COLO668 (cell line): Measurements from ENCODE around the gene NKG7.

Experiments used
- DNase-seq: peaks from one replicate; lab custom pipeline; 2025; ENCODE audit not compliant: unreplicated experiment; lab: John Stamatoyannopoulos, UW

The NKG7 gene

GRCh38 chr19:51391073-51391611, 18.7 kb upstream of the NKG7 start:
- no peak for DNase-seq

DNA sequence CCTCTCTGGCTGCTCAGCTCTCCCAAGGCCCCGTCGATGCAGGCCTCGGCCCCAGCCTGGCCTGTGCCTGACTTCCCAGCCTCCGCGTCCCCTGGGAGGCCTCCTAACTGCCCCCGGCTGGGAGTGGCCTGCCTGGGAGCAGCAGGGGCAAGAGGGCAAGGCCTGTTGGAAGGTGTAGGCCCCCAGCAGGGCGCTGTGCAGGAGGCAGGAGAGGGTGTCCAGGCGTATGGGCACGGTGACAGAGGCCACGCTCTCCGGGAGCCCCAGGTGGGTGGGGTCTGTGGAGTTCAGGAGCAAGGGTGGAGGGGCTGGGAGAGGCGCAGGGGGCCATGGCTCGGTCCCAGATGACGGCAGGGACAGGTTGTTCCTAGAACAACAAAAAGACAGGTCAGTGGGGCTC, 16.7 kb upstream of the NKG7 start:
- no peak for DNase-seq

GRCh38 chr19:51387924-51388389, 15.5 kb upstream of the NKG7 start, which contains the start of gene LIM2:
TSS of gene LIM2 (minus strand) at chr19:51387974. CDS start at chr19:51387443, 531 bp downstream.
- DNase-seq: no peak

DNA sequence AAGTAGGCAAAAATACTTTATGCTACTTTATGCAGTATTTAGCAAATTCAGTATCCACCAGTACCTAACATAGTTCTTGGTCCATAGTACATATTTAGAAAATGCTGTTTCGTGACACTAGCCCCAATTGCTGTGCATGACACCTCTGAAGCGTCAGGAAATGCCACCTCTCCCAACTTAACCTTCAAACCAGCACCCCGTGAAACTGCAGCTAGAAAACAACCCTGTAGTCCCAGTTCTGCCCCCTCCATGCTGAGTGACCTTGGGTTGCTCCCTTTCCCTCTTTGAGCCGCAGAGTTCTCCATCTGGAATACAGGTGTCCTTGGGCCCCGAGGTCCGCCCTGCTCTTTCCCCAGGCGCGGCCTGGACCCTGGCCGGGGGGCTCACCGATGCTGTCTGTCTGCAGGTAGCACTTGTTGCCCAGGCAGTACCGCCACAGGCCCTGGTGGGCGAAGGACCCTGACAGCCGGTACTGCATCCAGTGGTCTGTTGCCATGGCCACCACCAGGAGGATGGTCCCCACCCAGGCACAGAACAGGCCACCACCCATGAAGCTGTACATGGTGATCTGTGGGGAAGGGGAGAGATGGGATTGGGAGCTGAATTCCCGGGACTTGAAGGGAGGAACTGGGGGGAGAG, 14.5 kb upstream of the NKG7 start:
- DNase-seq: no peak

GRCh38 chr19:51382004-51382403, 9.6 kb upstream of the NKG7 start:
- DNase-seq: no peak

- no peak for DNase-seq
These were observed 7.9 kb upstream of the NKG7 start for GRCh38 chr19:51380379-51380778.

DNA sequence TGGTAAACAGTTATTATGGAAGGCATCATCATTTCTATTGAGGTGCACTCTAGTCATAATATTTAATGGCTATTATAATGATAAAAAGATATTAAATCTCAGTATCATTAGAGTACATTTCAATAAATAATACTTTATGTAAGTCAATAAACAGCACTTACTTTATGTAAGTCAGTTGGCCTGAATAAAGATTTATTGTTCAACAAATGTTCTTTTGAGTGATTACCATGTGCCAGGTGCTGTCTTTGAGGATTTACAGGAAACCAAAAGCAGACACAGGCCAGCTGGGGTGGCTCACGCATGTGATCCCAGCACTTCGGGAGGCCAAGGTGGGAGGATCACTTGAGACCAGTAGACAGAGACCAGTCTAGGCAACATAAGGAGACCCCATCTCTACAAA, 5.0 kb upstream of the NKG7 start:
- DNase-seq: no peak

- DNase-seq: no peak
These were observed 3.2 kb upstream of the NKG7 start for GRCh38 chr19:51375504-51376221.

GRCh38 chr19:51372021-51372648, 319 bp downstream of the NKG7 start:
- DNase-seq: no peak

DNA sequence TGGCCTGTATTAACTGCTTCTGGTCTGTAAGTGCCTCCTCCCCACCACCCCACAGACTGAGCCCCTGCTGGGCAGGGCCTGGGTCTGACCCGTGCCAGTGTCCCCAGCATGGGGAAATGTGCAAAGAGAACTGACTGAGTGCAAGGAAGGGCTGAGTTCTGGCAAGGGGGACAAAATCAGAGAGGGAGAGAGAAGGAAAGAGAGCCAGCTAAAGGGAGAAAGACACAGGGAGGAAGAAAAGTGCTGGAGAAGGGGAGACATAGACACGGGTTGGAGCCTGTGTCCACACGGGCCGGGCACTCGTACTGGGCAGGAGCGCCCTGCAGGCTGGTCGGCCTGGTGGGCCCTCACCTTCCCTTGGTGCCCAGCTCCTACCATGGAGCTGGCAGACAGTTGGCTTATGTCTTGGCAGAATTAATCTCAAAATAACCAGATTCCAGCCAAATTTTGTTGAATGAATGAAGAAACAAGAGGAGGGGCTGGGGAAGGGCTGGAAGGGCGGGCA, 1.2 kb downstream of the NKG7 start:
- DNase-seq: no peak

- DNase-seq: no peak
These were observed 2.2 kb downstream of the NKG7 start for GRCh38 chr19:51370230-51370629.

GRCh38 chr19:51368366-51369282, 3.8 kb downstream of the NKG7 start, which contains the start of gene CLDND2:
TSS of gene CLDND2 (minus strand) at chr19:51369003. CDS start at chr19:51368577, 426 bp downstream.
- DNase-seq: no peak

- DNase-seq: peak; percentile 92
These were observed 4.7 kb downstream of the NKG7 start for GRCh38 chr19:51367565-51368365.

DNA sequence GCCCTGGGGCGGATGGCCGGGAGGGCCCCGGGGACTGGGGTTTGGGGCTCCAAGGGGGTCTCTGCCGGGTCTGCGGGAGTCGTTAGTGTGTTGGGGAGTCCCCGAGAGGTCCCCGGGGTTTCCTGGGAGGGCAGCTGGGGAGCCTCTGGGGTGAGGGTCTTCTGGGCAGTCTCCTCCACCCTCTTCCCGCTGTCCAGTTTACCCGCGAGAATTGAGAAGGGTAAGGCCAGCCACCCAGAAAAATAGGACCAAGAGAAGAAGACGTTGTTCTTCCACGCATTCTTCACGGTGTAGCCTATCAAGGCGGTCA, 5.2 kb downstream of the NKG7 start:
- DNase-seq: no peak

- peak; percentile 93 for DNase-seq
These were observed 5.8 kb downstream of the NKG7 start for GRCh38 chr19:51366389-51367254.

GRCh38 chr19:51365965-51366388, 6.5 kb downstream of the NKG7 start, which contains the start of gene ETFB:
TSS of gene ETFB (minus strand) at chr19:51366388. CDS start at chr19:51366326, 62 bp downstream.
- no peak for DNase-seq

GRCh38 chr19:51365211-51365964, 7.1 kb downstream of the NKG7 start:
- DNase-seq: peak; percentile 23
